Thyroid gland (tissue), 4 donors: ENCODE data around the gene HEG1. TPM values are rescaled to one million over a fixed set of nuclear protein-coding genes. Genes with fewer than 3 reads are reported as not detected.

Experiments used
- DNase-seq, 2 donors: peaks; one replicate each; pipeline ENCODE4 v3.0.0-alpha.2; 2019
- H3K27ac ChIP-seq, 3 donors: fragments of 200-600 bp; sonication (generic); 1 replicate in 2 of 3; 2 replicates in 1 of 3; pipeline ENCODE4 v1.5.1; 2016 to 2019; ENCODE audit warnings: mild to moderate bottlenecking in 1 of 3, moderate library complexity in 1 of 3
- H3K27me3 ChIP-seq: fragments of 200-600 bp; sonication (generic); one replicate; pipeline ENCODE4 v1.5.1; 2019
- H3K36me3 ChIP-seq, 2 donors: fragments of 200-600 bp; sonication (generic); one replicate each; pipeline ENCODE4 v1.5.1; 2016 to 2019
- H3K4me1 ChIP-seq, 2 donors: fragments of 200-600 bp; sonication (generic); one replicate each; pipeline ENCODE4 v1.5.1; 2017 to 2019
- H3K4me3 ChIP-seq, 3 donors: fragments of 200-600 bp; sonication (generic); replicated peaks in 1 of 3; 1 replicate in 2 of 3; 2 replicates in 1 of 3; pipeline ENCODE4 v1.5.1; 2016; ENCODE audit warnings: mild to moderate bottlenecking in 1 of 3
- H3K9me3 ChIP-seq: fragments of 200-600 bp; sonication (generic); one replicate; pipeline ENCODE4 v1.5.1; 2017
- CTCF ChIP-seq, 6 experiments: fragments of 200-600 bp in 3 of 6; fragments of 450-650 bp in 3 of 6; sonication (generic) in 3 of 6; IDR thresholded peaks; one replicate each; pipeline ENCODE4 v1.5.1; 2016 to 2019; ENCODE audit warnings: antibody characterized with exemption in 6 of 6, mild to moderate bottlenecking in 2 of 6, inconsistent platforms in 1 of 6, moderate library complexity in 1 of 6
- POLR2A ChIP-seq, 2 donors: fragments of 450-650 bp; IDR thresholded peaks; one replicate each; pipeline ENCODE4 v1.6.1; 2017; ENCODE audit warnings: antibody characterized with exemption in 2 of 2, mild to moderate bottlenecking in 2 of 2, moderate library complexity in 1 of 2
- WGBS, 2 donors: methylation state at CpG; one replicate each; pipeline ENCODE4 v1.1.5; 2017; 5-methylcytosine and 5-hydroxymethylcytosine counted together
- intact Hi-C: fragments of 100-400 bp; cut with DNase I; formaldehyde crosslinking; loops from one replicate; pipeline ENCODE4 v1.15.1; 2023
- total RNA-seq, 4 donors: library from RNA; depleted of rRNA; stranded (reverse); fragments of >200 nt; gene quantifications; one replicate each; pipeline ENCODE4 v1.2.3, GENCODE V29; 2016

HEG1 gene
- total RNA-seq, 4 donors from 2014 or later: 91.4 to 266 (median 199) TPM

GRCh38 chr3:125054449-125055329, 1.1 kb downstream of the HEG1 start:
- DNase-seq: peak; percentile 36 to 45
- H3K36me3 ChIP-seq: no peaks in the 10 kb centered on the region
- intact Hi-C loops: no loop called here
- peak overlapping the region; percentile 77 to 93 (median 91) for H3K27ac ChIP-seq
- H3K9me3 ChIP-seq: no peaks in the 10 kb centered on the region
- WGBS, 2 donors: 4 to 5% methylated on average over 17 of the region's 17 CpGs
- H3K27me3 ChIP-seq: no peaks in the 10 kb centered on the region
- TF ChIP-seq CTCF (IDR thresholded peaks at IDR 0.05) (peak in 2 of 6 experiments; percentile 22 to 39), POLR2A (IDR thresholded peaks at IDR 0.05) (peak in 1 of 2 donors; percentile 56)
- peaks cover 38 to 57% of the 10 kb centered on the region in 2 donors for H3K4me1 ChIP-seq
- peak overlapping the region; percentile 22 to 88 (median 81) for H3K4me3 ChIP-seq

GRCh38 chr3:125054062-125054448, 1.7 kb downstream of the HEG1 start:
- no peaks in the 10 kb centered on the region for H3K27me3 ChIP-seq
- intact Hi-C loops: no loop called here
- H3K36me3 ChIP-seq: no peaks in the 10 kb centered on the region

GRCh38 chr3:125053304-125053699, 2.5 kb downstream of the HEG1 start:
- Histone ChIP-seq H3K4me3 (peak overlapping the region in 1 of 3 donors; percentile 81), H3K27ac (peak overlapping the region; percentile 77 to 93 (median 91)), H3K36me3 (no peaks in the 10 kb centered on the region), H3K4me1 (peaks cover 43 to 71% of the 10 kb centered on the region in 2 donors), H3K27me3 (no peaks in the 10 kb centered on the region), H3K9me3 (no peaks in the 10 kb centered on the region)
- intact Hi-C loops: no loop called here
- no peak for TF ChIP-seq CTCF (IDR thresholded peaks at IDR 0.05)
- no peak for TF ChIP-seq POLR2A (IDR thresholded peaks at IDR 0.05)
- no peak for DNase-seq
- 86 to 90% methylated on average over 2 of the region's 2 CpGs for WGBS, 2 donors

More at GRCh38 chr3:125054062-125054448, 1.7 kb downstream of the HEG1 start:
- H3K9me3 ChIP-seq: no peaks in the 10 kb centered on the region
- H3K27ac ChIP-seq: peak overlapping the region; percentile 77 to 93 (median 91)
- peaks cover 42 to 64% of the 10 kb centered on the region in 2 donors for H3K4me1 ChIP-seq
- WGBS, 2 donors: 72 to 75% methylated on average over 7 of the region's 7 CpGs
- TF ChIP-seq CTCF (IDR thresholded peaks at IDR 0.05) (no peak), POLR2A (IDR thresholded peaks at IDR 0.05) (no peak)
- peak overlapping the region in 2 of 3 donors; percentile 22 to 81 for H3K4me3 ChIP-seq
- no peak for DNase-seq

- Histone ChIP-seq H3K27ac (peak overlapping the region; percentile 77 to 93 (median 91)), H3K27me3 (no peaks in the 10 kb centered on the region), H3K9me3 (no peaks in the 10 kb centered on the region), H3K4me3 (peak overlapping the region in 1 of 3 donors; percentile 17), H3K36me3 (no peaks in the 10 kb centered on the region), H3K4me1 (peaks cover 43 to 75% of the 10 kb centered on the region in 2 donors)
- intact Hi-C loops: no loop called here
- 35 to 36% methylated on average over 8 of the region's 8 CpGs for WGBS, 2 donors
- no peak for DNase-seq
- TF ChIP-seq POLR2A (IDR thresholded peaks at IDR 0.05) (peak in 1 of 2 donors; percentile 26), CTCF (IDR thresholded peaks at IDR 0.05) (no peak)
Measured at GRCh38 chr3:125052624-125053303, 3.0 kb downstream of the HEG1 start.
